Panc1 (cell line): Measurements from ENCODE around the gene CTNNBIP1. TPM values are rescaled to one million over a fixed set of nuclear protein-coding genes. Genes with fewer than 3 reads are reported as not detected.

ENCODE experiments used
- ATAC-seq: fragments of 200-7000 bp; cut with Tn5 transposase; 2 replicates; pipeline ENCODE4 v1.9.1; 2020; ENCODE audit warnings: mild to moderate bottlenecking, moderate library complexity
- BruUV-seq: library from RNA; stranded (reverse); fragments of 400-500 nt; replicated peaks from 2 replicates; lab custom pipeline; 2021; lab: Mats Ljungman, UMichigan
- CTCF ChIA-PET: fragments of 300-600 bp; sonication (Branson Sonifier 250); formaldehyde crosslinking; loops from one replicate; lab custom pipeline; 2022; ENCODE audit warnings: antibody characterized with exemption; lab: Charles Lee
- POLR2A ChIA-PET: fragments of 300-600 bp; sonication (Branson Sonifier 250); formaldehyde crosslinking; loops from one replicate; lab custom pipeline; 2022; ENCODE audit warnings: antibody characterized with exemption; lab: Charles Lee
- DNase-seq: peaks from one replicate; pipeline ENCODE4 v3.0.0-alpha.2; 2010; ENCODE audit warnings: low read depth, low spot score
- H3K27ac ChIP-seq: 2 replicates; pipeline ENCODE4 v1.5.1; 2011; ENCODE audit warnings: mild to moderate bottlenecking, low read length, inconsistent platforms
- H3K27me3 ChIP-seq: fragments of 200-500 bp; sonication (Bioruptor generic); 2 replicates; pipeline ENCODE4 v1.6.0; 2014; ENCODE audit warnings: low read length, inconsistent platforms; ENCODE audit not compliant: control insufficient read depth, insufficient read depth
- H3K36me3 ChIP-seq: fragments of 200-500 bp; sonication (Bioruptor generic); 2 replicates; pipeline ENCODE4 v1.5.1; 2014; ENCODE audit warnings: inconsistent platforms, mild to moderate bottlenecking, low read length, moderate library complexity; ENCODE audit not compliant: control insufficient read depth, insufficient read depth
- H3K4me1 ChIP-seq: 2 replicates; pipeline ENCODE4 v1.5.1; 2011; ENCODE audit warnings: inconsistent platforms, mild to moderate bottlenecking, low read length, moderate library complexity; ENCODE audit not compliant: control insufficient read depth, insufficient read depth
- H3K4me3 ChIP-seq, 2 experiments: 2 replicates each; pipeline ENCODE4 v1.5.1; 2011 to 2012; ENCODE audit warnings: low read depth in 2 of 2, low read length in 2 of 2, mild to moderate bottlenecking in 2 of 2, inconsistent platforms in 1 of 2, moderate library complexity in 1 of 2
- H3K9me3 ChIP-seq: fragments of 200-500 bp; sonication (Bioruptor generic); 2 replicates; pipeline ENCODE4 v1.5.1; 2014; ENCODE audit warnings: low read depth, mild to moderate bottlenecking, inconsistent platforms, low read length, moderate library complexity; ENCODE audit not compliant: control insufficient read depth, insufficient read depth
- POLR2AphosphoS5 ChIP-seq: IDR thresholded peaks from 2 replicates; pipeline ENCODE4 v1.6.1; 2012; ENCODE audit warnings: mild to moderate bottlenecking, low read depth, low read length, moderate library complexity
- SIN3A ChIP-seq: IDR thresholded peaks from 2 replicates; pipeline ENCODE4 v1.6.1; 2012; ENCODE audit warnings: low read depth, mild to moderate bottlenecking, low read length, moderate library complexity, borderline replicate concordance; ENCODE audit not compliant: insufficient read depth
- TCF7L2 ChIP-seq: IDR thresholded peaks from 2 replicates; pipeline ENCODE4 v1.6.1; 2011; ENCODE audit warnings: mild to moderate bottlenecking, low read depth, low read length, inconsistent platforms
- in situ Hi-C: cut with HindIII; loops from 2 replicates; pipeline ENCODE4 v1.10.0; 2016; ENCODE audit warnings: low sequenced_read_pairs, low pct_unique_long_range_greater_than_20kb
- intact Hi-C: fragments of 100-400 bp; cut with micrococcal nuclease; formaldehyde crosslinking; loops from one replicate; pipeline ENCODE4 v1.10.0; 2022; ENCODE audit not compliant: unreplicated experiment
- total RNA-seq: library from RNA; stranded (reverse); gene quantifications from one replicate; pipeline ENCODE4 v1.2.1, GENCODE V29; 2021; ENCODE audit not compliant: unreplicated experiment
- TF ChIP-seq, protein P1 (sequence below), 2 experiments: IDR thresholded peaks; 2 replicates each; pipeline ENCODE4 v1.6.1; 2011 to 2012; ENCODE audit warnings: low read depth in 2 of 2, control low read depth in 1 of 2, low read length in 1 of 2, mild to moderate bottlenecking in 1 of 2, moderate library complexity in 1 of 2; ENCODE audit not compliant: insufficient read depth in 1 of 2
- TF ChIP-seq, protein P2 (sequence below): fragments of 450-650 bp; IDR thresholded peaks from 2 replicates; pipeline ENCODE4 v1.5.1; 2017; ENCODE audit warnings: mild to moderate bottlenecking

CTNNBIP1 gene
- total RNA-seq, 1 experiment from 2014 or later, result 36.9 TPM

DNA sequence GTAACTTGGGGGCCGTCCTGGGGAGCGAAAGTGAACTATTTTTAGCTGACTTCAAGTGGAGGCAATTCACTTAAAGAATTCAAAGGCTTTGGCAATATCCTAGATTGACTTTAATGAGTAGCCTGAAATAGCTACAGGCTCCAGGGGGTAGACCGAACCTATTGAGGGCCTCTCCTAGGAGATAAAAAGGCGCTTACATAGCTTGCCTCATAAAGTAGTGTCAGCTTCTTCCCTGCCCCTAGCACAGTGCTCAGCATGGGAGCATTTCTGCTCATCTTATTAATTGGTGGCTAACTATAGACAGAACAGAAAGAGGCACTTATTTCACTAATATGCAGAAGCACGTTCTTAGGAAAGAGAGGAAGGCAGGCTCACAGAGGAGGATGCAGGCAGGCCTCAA is 12.3 kb upstream of the CTNNBIP1 start:
- no peaks in the 10 kb centered on the region for H3K4me1 ChIP-seq
- in situ Hi-C loops (no loop called here), intact Hi-C loops (no loop called here)
- POLR2A ChIA-PET, result no interaction called here
- H3K36me3 ChIP-seq, result no peaks in the 10 kb centered on the region
- TF ChIP-seq, protein P1, sequence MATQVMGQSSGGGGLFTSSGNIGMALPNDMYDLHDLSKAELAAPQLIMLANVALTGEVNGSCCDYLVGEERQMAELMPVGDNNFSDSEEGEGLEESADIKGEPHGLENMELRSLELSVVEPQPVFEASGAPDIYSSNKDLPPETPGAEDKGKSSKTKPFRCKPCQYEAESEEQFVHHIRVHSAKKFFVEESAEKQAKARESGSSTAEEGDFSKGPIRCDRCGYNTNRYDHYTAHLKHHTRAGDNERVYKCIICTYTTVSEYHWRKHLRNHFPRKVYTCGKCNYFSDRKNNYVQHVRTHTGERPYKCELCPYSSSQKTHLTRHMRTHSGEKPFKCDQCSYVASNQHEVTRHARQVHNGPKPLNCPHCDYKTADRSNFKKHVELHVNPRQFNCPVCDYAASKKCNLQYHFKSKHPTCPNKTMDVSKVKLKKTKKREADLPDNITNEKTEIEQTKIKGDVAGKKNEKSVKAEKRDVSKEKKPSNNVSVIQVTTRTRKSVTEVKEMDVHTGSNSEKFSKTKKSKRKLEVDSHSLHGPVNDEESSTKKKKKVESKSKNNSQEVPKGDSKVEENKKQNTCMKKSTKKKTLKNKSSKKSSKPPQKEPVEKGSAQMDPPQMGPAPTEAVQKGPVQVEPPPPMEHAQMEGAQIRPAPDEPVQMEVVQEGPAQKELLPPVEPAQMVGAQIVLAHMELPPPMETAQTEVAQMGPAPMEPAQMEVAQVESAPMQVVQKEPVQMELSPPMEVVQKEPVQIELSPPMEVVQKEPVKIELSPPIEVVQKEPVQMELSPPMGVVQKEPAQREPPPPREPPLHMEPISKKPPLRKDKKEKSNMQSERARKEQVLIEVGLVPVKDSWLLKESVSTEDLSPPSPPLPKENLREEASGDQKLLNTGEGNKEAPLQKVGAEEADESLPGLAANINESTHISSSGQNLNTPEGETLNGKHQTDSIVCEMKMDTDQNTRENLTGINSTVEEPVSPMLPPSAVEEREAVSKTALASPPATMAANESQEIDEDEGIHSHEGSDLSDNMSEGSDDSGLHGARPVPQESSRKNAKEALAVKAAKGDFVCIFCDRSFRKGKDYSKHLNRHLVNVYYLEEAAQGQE (IDR thresholded peaks at IDR 0.05; ENCODE audit: insufficient read depth in 1 of 2, low read depth in 2 of 2, low read length in 1 of 2), result no peak
- TF ChIP-seq, protein P2, sequence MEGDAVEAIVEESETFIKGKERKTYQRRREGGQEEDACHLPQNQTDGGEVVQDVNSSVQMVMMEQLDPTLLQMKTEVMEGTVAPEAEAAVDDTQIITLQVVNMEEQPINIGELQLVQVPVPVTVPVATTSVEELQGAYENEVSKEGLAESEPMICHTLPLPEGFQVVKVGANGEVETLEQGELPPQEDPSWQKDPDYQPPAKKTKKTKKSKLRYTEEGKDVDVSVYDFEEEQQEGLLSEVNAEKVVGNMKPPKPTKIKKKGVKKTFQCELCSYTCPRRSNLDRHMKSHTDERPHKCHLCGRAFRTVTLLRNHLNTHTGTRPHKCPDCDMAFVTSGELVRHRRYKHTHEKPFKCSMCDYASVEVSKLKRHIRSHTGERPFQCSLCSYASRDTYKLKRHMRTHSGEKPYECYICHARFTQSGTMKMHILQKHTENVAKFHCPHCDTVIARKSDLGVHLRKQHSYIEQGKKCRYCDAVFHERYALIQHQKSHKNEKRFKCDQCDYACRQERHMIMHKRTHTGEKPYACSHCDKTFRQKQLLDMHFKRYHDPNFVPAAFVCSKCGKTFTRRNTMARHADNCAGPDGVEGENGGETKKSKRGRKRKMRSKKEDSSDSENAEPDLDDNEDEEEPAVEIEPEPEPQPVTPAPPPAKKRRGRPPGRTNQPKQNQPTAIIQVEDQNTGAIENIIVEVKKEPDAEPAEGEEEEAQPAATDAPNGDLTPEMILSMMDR, result no peak
- TF ChIP-seq SIN3A (no peak), POLR2AphosphoS5 (no peak), TCF7L2 (no peak)
- no peaks in the 10 kb centered on the region for H3K9me3 ChIP-seq
- no peaks in the 10 kb centered on the region for H3K27me3 ChIP-seq
- no peak for DNase-seq
- ATAC-seq, result no peak
- no peak overlapping the region for H3K4me3 ChIP-seq
- BruUV-seq, result no TSS peak
- CTCF ChIA-PET, result no interaction called here
- H3K27ac ChIP-seq, result no peak overlapping the region

DNA sequence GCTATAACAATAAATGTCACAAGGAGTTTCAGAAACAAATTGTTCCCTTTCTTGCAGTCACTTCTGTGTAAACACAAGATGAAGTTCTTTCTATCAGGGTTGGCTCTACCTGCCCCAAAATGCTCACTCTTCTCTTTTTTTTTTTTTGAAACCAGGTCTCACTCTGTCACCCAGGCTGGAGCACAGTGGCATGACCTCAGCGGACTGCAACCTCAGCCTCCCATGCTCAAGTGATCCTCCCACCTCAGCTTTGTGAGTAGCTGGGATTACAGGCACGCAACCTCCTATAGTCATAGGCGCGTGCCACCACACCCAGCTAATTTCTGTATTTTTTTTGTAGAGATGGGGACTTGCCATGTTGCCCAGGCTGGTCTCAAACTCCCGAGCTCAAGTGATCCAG is 10.5 kb upstream of the CTNNBIP1 start:
- BruUV-seq, result no TSS peak
- in situ Hi-C loops (no loop called here), intact Hi-C loops (no loop called here)
- H3K4me3 ChIP-seq, result no peak overlapping the region
- H3K4me1 ChIP-seq, result no peaks in the 10 kb centered on the region
- H3K27ac ChIP-seq, result no peak overlapping the region
- TF ChIP-seq, protein P1 (IDR thresholded peaks at IDR 0.05; ENCODE audit: insufficient read depth in 1 of 2, low read depth in 2 of 2, low read length in 1 of 2), result no peak
- TF ChIP-seq SIN3A (no peak), POLR2AphosphoS5 (no peak), TCF7L2 (no peak)
- TF ChIP-seq, protein P2, result no peak
- ATAC-seq, result no peak
- no peaks in the 10 kb centered on the region for H3K27me3 ChIP-seq
- CTCF ChIA-PET, result no interaction called here
- no peaks in the 10 kb centered on the region for H3K9me3 ChIP-seq
- POLR2A ChIA-PET, result no interaction called here
- DNase-seq, result no peak
- no peaks in the 10 kb centered on the region for H3K36me3 ChIP-seq
